Measurements from ENCODE around the gene GPN2.

Gene GPN2

GRCh38 chr1:26858891-26859640 lies 31.0 kb downstream of the GPN2 start:
- ChIA-PET CTCF (interaction anchor here (0.6 to 1.3 kb wide), 5 partner anchors 23 to 951 kb away, joined by 3 to 5 read pairs (median 4); no protein-coding TSS in a partner anchor), POLR2A (ENCODE audit: low non-redundant PET) (interaction anchor here (0.6 to 0.7 kb wide), 3 partner anchors 15 to 257 kb away, joined by 3 to 4 read pairs (median 3); no protein-coding TSS in a partner anchor)
- DNase-seq (ENCODE audit: low spot score), result peak; percentile 82
- no peak for TF ChIP-seq CTCF (conservative IDR thresholded peaks at IDR 0.05; ENCODE audit: low read depth)
- peak overlapping the region; percentile 100 for H3K27ac ChIP-seq

GRCh38 chr1:26858160-26858559 lies 31.9 kb downstream of the GPN2 start:
- DNase-seq (ENCODE audit: low spot score), result no peak
- POLR2A ChIA-PET (ENCODE audit: low non-redundant PET), result no interaction called here
- H3K27ac ChIP-seq, result peak overlapping the region; percentile 100
- no peak for TF ChIP-seq CTCF (conservative IDR thresholded peaks at IDR 0.05; ENCODE audit: low read depth)
- CTCF ChIA-PET, result interaction anchor here (1.2 to 1.3 kb wide), 2 partner anchors 9 to 29 kb away, joined by 5 read pairs; no protein-coding TSS in a partner anchor

GRCh38 chr1:26857473-26858060 lies 32.5 kb downstream of the GPN2 start:
- peak overlapping the region; percentile 100 for H3K27ac ChIP-seq
- TF ChIP-seq CTCF (conservative IDR thresholded peaks at IDR 0.05; ENCODE audit: low read depth), result no peak
- POLR2A ChIA-PET (ENCODE audit: low non-redundant PET), result interaction anchor here (0.6 kb wide), 2 partner anchors 10 to 153 kb away, joined by 5 read pairs; no protein-coding TSS in a partner anchor
- DNase-seq (ENCODE audit: low spot score), result no peak
- CTCF ChIA-PET, result interaction anchor here (0.6 to 1.3 kb wide), 7 partner anchors 8 to 427 kb away, joined by 3 to 7 read pairs (median 5); no protein-coding TSS in a partner anchor

- TF ChIP-seq CTCF (conservative IDR thresholded peaks at IDR 0.05; ENCODE audit: low read depth), result no peak
- POLR2A ChIA-PET (ENCODE audit: low non-redundant PET), result interaction anchor here (0.6 to 2.5 kb wide), 3 partner anchors 8 to 152 kb away, joined by 5 to 10 read pairs (median 5); no protein-coding TSS in a partner anchor
- CTCF ChIA-PET, result interaction anchor here (0.6 to 1.0 kb wide), 5 partner anchors 17 to 426 kb away, joined by 3 to 7 read pairs (median 3); no protein-coding TSS in a partner anchor
- no peak for DNase-seq (ENCODE audit: low spot score)
- H3K27ac ChIP-seq, result peak overlapping the region; percentile 100
Measured at GRCh38 chr1:26856604-26857469, 33.2 kb downstream of the GPN2 start.

- TF ChIP-seq CTCF (conservative IDR thresholded peaks at IDR 0.05; ENCODE audit: low read depth), result no peak
- ChIA-PET CTCF (interaction anchor here (0.6 kb wide), 2 partner anchors 53 to 62 kb away, joined by 3 read pairs; no protein-coding TSS in a partner anchor), POLR2A (ENCODE audit: low non-redundant PET) (interaction anchor here (2.5 kb wide), 1 partner anchor 9 kb away, joined by 10 read pairs; no protein-coding TSS in a partner anchor)
- H3K27ac ChIP-seq, result peak overlapping the region; percentile 100
- no peak for DNase-seq (ENCODE audit: low spot score)
Measured at GRCh38 chr1:26856181-26856580, 33.9 kb downstream of the GPN2 start.

Data from RWPE1 (cell line).